ENCODE results near the gene CAMTA1. TPM values are rescaled to one million over a fixed set of nuclear protein-coding genes. Genes with fewer than 3 reads are reported as not detected.

Gene CAMTA1
- total and polyA plus RNA-seq, 4 donors: 48.1 to 140 (median 52.3) TPM

GRCh38 chr1:7421471-7422075 lies 636.3 kb downstream of the CAMTA1 start:
- H3K4me1 ChIP-seq (ENCODE audit: control insufficient read depth in 5 of 5, insufficient read depth in 5 of 5, low read length in 5 of 5): no peaks in the 10 kb centered on the region
- no peak overlapping the region for H3K27ac ChIP-seq (ENCODE audit: low read depth in 1 of 2, low read length in 1 of 2)
- ATAC-seq (ENCODE audit: insufficient read depth, low FRiP score): no peak
- no peaks in the 10 kb centered on the region for H3K27me3 ChIP-seq (ENCODE audit: control insufficient read depth in 3 of 3, insufficient read depth in 3 of 3, low read length in 2 of 3)
- no peak overlapping the region for H3K4me3 ChIP-seq
- 91 to 93% methylated on average over 12 of the region's 12 CpGs for WGBS, 2 donors
- no peak for TF ChIP-seq CTCF (IDR thresholded peaks at IDR 0.05; ENCODE audit: control extremely low read depth, extremely low read depth)
- no peak for DNase-seq
- H3K9ac ChIP-seq (ENCODE audit: insufficient read depth in 1 of 2, low read length in 2 of 2): no peak overlapping the region
- H3K9me3 ChIP-seq (ENCODE audit: control insufficient read depth in 4 of 4, insufficient read depth in 3 of 4, low read length in 3 of 4): peaks cover 0 to 11% (median 1%) of the 10 kb centered on the region in 4 donors
- H3K36me3 ChIP-seq (ENCODE audit: control insufficient read depth in 4 of 4, insufficient read depth in 4 of 4, low read length in 4 of 4): no peaks in the 10 kb centered on the region

- H3K9ac ChIP-seq (ENCODE audit: insufficient read depth in 1 of 2, low read length in 2 of 2): no peak overlapping the region
- 92 to 94% methylated on average over 6 of the region's 6 CpGs for WGBS, 2 donors
- no peaks in the 10 kb centered on the region for H3K27me3 ChIP-seq (ENCODE audit: control insufficient read depth in 3 of 3, insufficient read depth in 3 of 3, low read length in 2 of 3)
- TF ChIP-seq CTCF (IDR thresholded peaks at IDR 0.05; ENCODE audit: control extremely low read depth, extremely low read depth): no peak
- H3K9me3 ChIP-seq (ENCODE audit: control insufficient read depth in 4 of 4, insufficient read depth in 3 of 4, low read length in 3 of 4): peaks cover 0 to 11% (median 1%) of the 10 kb centered on the region in 4 donors
- H3K27ac ChIP-seq (ENCODE audit: low read depth in 1 of 2, low read length in 1 of 2): no peak overlapping the region
- H3K4me3 ChIP-seq: no peak overlapping the region
- no peak for DNase-seq
- H3K4me1 ChIP-seq (ENCODE audit: control insufficient read depth in 5 of 5, insufficient read depth in 5 of 5, low read length in 5 of 5): no peaks in the 10 kb centered on the region
- ATAC-seq (ENCODE audit: insufficient read depth, low FRiP score): no peak
- H3K36me3 ChIP-seq (ENCODE audit: control insufficient read depth in 4 of 4, insufficient read depth in 4 of 4, low read length in 4 of 4): no peaks in the 10 kb centered on the region
Observed at GRCh38 chr1:7422081-7422480, 636.8 kb downstream of the CAMTA1 start.

GRCh38 chr1:7422561-7422960 lies 637.3 kb downstream of the CAMTA1 start:
- H3K9me3 ChIP-seq (ENCODE audit: control insufficient read depth in 4 of 4, insufficient read depth in 3 of 4, low read length in 3 of 4): peaks cover 0 to 10% (median 1%) of the 10 kb centered on the region in 4 donors
- H3K27ac ChIP-seq (ENCODE audit: low read depth in 1 of 2, low read length in 1 of 2): no peak overlapping the region
- no peaks in the 10 kb centered on the region for H3K36me3 ChIP-seq (ENCODE audit: control insufficient read depth in 4 of 4, insufficient read depth in 4 of 4, low read length in 4 of 4)
- no peaks in the 10 kb centered on the region for H3K27me3 ChIP-seq (ENCODE audit: control insufficient read depth in 3 of 3, insufficient read depth in 3 of 3, low read length in 2 of 3)
- H3K9ac ChIP-seq (ENCODE audit: insufficient read depth in 1 of 2, low read length in 2 of 2): no peak overlapping the region
- H3K4me3 ChIP-seq: no peak overlapping the region
- no peak for ATAC-seq (ENCODE audit: insufficient read depth, low FRiP score)
- no peaks in the 10 kb centered on the region for H3K4me1 ChIP-seq (ENCODE audit: control insufficient read depth in 5 of 5, insufficient read depth in 5 of 5, low read length in 5 of 5)
- no peak for TF ChIP-seq CTCF (IDR thresholded peaks at IDR 0.05; ENCODE audit: control extremely low read depth, extremely low read depth)
- WGBS, 2 donors: 92 to 94% methylated on average over 3 of the region's 3 CpGs
- no peak for DNase-seq

GRCh38 chr1:7422966-7423365 lies 637.7 kb downstream of the CAMTA1 start:
- no peak for ATAC-seq (ENCODE audit: insufficient read depth, low FRiP score)
- 82 to 88% methylated on average over 9 of the region's 9 CpGs for WGBS, 2 donors
- H3K27me3 ChIP-seq (ENCODE audit: control insufficient read depth in 3 of 3, insufficient read depth in 3 of 3, low read length in 2 of 3): no peaks in the 10 kb centered on the region
- H3K9me3 ChIP-seq (ENCODE audit: control insufficient read depth in 4 of 4, insufficient read depth in 3 of 4, low read length in 3 of 4): peaks cover 0 to 6% (median 0%) of the 10 kb centered on the region in 4 donors
- no peak overlapping the region for H3K4me3 ChIP-seq
- TF ChIP-seq CTCF (IDR thresholded peaks at IDR 0.05; ENCODE audit: control extremely low read depth, extremely low read depth): no peak
- no peaks in the 10 kb centered on the region for H3K36me3 ChIP-seq (ENCODE audit: control insufficient read depth in 4 of 4, insufficient read depth in 4 of 4, low read length in 4 of 4)
- DNase-seq: no peak
- H3K27ac ChIP-seq (ENCODE audit: low read depth in 1 of 2, low read length in 1 of 2): no peak overlapping the region
- H3K9ac ChIP-seq (ENCODE audit: insufficient read depth in 1 of 2, low read length in 2 of 2): no peak overlapping the region
- no peaks in the 10 kb centered on the region for H3K4me1 ChIP-seq (ENCODE audit: control insufficient read depth in 5 of 5, insufficient read depth in 5 of 5, low read length in 5 of 5)

Data from lung (tissue), 12 donors.